Measurements from ENCODE around the gene BAHD1.

The BAHD1 gene

GRCh38 chr15:40440743-40441564 is at the start of gene BAHD1:
BAHD1 (plus strand) TSS chr15:40440953; CDS start chr15:40458465, 17,512 bp downstream.
- peak; percentile 96 for DNase-seq (ENCODE audit: low read depth)

- DNase-seq (ENCODE audit: low read depth) = peak; percentile 47
Measured at GRCh38 chr15:40392986-40393948, 47.5 kb upstream of the BAHD1 start.

GRCh38 chr15:40397688-40398412 is 42.9 kb upstream of the BAHD1 start:
- no peak for DNase-seq (ENCODE audit: low read depth)

DNA sequence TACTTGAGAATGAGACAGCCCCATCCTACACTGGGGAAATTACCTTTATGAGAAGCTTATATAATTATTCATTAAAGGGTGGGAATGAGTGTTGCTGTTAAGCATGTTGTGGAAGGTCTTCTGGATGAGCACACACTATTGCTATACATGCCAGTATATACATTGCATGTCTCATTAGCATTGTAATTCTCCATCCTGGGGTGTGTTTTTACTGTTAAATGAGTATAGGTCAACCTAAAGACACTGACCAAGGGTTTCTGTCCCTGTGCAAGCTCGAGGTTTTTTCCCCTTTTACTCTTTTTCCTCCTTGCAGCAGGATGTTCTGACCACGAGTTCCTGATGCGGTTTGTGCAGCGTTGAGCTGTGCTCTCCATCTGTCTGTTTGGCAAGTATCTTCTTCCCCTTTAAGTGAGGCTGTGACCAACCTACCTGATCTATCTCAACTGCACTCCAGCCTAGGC is 42.3 kb upstream of the BAHD1 start:
- DNase-seq (ENCODE audit: low read depth) = no peak

DNA sequence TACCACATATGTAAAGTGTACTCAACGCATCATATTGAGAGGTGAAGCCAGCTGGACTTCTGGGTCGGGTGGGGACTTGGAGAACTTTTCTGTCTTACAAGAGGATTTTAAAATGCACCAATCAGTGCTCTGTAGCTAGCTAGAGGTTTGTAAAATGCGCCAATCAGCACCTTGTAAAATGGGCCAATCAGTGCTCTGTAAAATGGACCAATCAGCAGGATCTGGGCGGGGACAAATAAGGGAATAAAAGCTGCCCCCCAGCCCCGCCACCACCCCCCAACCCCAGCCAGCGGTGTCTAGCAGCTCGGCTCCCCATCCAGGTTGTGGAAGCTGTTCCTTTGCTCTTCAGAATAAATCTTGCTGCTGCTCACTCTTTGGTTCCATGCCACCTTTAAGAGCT is 41.4 kb upstream of the BAHD1 start:
- no peak for DNase-seq (ENCODE audit: low read depth)

- peak; percentile 96 for DNase-seq (ENCODE audit: low read depth)
Measured at GRCh38 chr15:40405501-40406381, 35.0 kb upstream of the BAHD1 start, which contains the start of gene IVD. IVD (plus strand) TSS chr15:40405795; CDS start chr15:40405828, 33 bp downstream.

- DNase-seq (ENCODE audit: low read depth) = no peak
Measured at GRCh38 chr15:40407330-40407990, 33.3 kb upstream of the BAHD1 start.

DNA sequence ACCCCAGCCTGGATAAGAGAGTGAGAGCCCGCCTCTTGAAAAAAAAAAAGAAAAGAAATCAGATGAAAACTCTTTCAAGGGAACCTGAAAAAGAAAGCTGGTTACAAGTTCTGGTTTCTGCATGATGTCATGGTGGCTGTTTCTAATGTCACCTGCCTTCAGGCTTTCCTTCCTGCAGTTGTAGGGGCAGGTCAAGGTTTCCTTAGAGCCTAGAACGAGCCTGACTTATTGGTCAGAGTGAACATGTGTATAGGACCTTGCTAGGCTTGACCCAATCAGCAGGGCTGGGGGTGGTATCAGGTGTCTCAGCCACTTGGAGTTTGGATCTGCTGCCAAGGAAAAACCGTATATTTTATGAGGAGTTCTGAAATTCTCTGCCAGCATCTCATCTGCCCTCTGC is 31.4 kb upstream of the BAHD1 start:
- DNase-seq (ENCODE audit: low read depth) = no peak

DNA sequence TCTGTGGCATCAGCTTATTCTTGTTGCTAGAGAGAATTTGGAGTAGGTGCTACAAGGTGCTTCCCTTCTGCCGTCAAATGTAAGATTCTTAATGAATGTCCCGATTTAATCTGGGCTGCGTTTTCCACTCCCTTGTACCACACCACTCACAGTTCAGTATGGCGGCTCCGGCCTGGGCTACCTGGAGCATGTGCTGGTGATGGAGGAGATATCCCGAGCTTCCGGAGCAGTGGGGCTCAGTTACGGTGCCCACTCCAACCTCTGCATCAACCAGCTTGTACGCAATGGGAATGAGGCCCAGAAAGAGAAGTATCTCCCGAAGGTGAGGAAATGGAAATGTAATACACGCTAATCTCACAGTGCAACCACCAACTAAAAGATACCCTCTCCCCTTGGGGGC is 30.3 kb upstream of the BAHD1 start:
- no peak for DNase-seq (ENCODE audit: low read depth)

DNA sequence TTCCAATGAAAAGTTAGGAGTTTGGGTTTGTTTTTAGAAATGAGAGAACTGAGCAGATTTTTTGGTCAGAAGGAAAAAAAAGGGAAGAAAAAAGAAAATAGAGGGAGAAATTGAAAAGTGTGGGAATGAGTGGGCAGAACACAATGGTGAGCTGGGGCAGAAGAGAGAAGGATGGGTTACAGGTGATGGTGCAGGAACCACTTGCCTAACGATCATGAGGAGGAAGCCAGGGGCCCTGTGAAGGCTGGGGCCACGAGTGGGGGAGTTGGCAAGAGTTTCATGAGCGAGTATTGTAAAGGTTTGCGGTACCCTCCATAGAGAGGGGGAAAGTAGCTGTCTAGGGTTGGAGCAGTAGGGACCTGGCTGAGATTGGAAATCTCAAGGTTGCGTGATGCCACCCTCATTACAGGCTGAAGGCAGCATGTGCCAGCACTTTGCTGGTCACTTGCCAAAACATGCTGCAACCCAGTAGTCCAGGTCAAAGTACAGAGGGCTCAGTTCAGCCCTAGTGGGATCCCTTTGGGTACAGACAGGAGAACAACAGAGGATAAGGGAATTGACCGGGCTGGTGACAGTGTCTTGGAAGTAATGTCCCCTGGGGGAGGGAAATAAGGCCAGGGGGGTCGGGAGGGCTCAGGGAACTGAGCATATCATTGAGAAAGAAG is 28.5 kb upstream of the BAHD1 start:
- no peak for DNase-seq (ENCODE audit: low read depth)

DNA sequence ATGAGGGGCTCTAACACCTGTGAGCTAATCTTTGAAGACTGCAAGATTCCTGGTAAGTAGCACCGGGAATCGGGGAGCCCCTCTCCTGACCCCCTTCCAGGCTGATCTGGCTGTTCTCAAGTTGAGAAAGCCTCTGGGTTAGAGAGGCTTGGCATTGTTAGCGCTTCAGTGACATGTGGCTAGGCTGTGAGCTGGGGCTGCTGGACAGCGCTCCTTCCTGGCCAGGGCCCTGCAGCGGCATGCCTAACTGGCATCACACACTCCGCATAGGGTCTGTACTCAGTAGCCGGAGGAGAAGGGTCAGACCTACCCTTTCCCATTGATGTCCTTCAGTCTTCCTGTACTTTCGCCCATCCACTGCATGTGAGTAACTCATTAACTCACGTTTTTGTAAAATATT is 27.7 kb upstream of the BAHD1 start:
- DNase-seq (ENCODE audit: low read depth) = no peak

GRCh38 chr15:40414816-40415215 is 25.9 kb upstream of the BAHD1 start:
- no peak for DNase-seq (ENCODE audit: low read depth)

DNA sequence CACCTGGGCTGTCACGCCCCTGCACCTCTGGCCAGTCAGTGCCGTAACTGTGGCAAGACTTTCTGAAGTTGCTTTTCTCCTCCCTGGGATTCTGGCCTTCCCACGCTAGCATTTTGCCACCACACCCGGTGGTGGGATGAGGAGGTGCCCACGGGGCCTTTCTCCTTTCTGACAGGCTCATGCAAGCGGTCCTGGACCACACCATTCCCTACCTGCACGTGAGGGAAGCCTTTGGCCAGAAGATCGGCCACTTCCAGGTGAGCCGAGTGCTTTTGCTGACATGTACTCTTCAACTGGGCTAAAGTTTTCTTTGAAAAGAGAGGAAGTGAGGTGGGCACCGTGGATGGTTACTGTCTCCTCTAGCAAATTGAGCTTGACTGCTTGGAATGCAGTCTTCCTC is 25.5 kb upstream of the BAHD1 start:
- no peak for DNase-seq (ENCODE audit: low read depth)

DNA sequence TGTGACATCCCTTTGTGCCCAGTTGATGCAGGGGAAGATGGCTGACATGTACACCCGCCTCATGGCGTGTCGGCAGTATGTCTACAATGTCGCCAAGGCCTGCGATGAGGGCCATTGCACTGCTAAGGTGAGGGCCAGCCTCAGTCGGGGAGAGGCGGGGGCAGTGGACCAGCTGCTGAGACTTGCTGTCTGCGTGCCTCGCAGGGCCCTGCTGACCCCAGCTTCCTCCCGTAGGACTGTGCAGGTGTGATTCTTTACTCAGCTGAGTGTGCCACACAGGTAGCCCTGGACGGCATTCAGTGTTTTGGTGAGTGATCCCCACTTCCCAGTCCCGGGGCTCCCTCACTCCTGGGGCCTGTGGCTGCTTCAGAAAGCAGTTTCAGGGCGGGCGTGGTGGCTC is 24.7 kb upstream of the BAHD1 start:
- DNase-seq (ENCODE audit: low read depth) = no peak

DNA sequence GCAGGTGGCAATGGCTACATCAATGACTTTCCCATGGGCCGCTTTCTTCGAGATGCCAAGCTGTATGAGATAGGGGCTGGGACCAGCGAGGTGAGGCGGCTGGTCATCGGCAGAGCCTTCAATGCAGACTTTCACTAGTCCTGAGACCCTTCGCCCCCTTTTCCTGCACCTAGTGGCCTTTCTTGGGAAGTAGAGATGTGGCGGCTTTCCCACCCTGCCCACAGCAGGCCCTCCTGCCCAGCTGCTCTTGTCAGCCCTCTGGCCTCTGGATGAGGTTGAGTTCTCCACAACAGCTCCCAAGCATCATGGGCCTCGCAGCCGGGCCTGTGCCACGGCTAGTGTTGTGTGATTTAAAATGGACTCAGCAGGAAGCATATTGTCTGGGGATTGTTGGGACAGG is 22.6 kb upstream of the BAHD1 start:
- no peak for DNase-seq (ENCODE audit: low read depth)

DNA sequence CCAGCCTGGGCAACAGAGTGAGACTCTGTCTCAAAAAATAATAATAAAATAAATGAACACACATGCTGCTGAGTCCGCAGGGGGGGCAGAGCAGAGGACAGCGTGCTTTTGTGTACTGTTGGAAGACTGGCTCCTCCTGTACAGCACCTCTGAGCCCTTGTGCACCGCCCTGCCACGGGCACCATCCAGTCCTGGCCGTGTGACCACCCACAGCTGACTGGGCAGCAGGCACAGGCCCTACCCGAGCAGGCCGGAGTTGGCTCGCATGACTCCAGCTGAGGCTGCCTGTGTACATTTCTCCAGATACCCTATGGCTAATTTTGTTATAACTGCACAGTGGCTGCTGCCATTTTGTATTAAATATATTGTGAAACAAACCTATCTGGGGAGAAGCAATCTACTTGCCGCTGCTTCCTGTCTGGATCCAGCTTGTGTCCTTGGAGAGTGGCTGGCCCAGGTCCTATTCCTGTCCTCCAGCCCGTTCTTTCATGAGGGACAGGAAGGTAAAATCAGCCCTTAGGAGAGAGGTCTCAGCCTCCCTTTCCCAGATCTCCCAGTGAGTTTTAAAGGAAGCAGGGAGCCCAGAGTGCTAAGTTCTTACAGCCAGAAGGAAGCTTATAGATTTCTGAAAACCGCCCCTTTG is 20.6 kb upstream of the BAHD1 start:
- no peak for DNase-seq (ENCODE audit: low read depth)

- DNase-seq (ENCODE audit: low read depth) = no peak
Measured at GRCh38 chr15:40420793-40421192, 20.0 kb upstream of the BAHD1 start.

DNA sequence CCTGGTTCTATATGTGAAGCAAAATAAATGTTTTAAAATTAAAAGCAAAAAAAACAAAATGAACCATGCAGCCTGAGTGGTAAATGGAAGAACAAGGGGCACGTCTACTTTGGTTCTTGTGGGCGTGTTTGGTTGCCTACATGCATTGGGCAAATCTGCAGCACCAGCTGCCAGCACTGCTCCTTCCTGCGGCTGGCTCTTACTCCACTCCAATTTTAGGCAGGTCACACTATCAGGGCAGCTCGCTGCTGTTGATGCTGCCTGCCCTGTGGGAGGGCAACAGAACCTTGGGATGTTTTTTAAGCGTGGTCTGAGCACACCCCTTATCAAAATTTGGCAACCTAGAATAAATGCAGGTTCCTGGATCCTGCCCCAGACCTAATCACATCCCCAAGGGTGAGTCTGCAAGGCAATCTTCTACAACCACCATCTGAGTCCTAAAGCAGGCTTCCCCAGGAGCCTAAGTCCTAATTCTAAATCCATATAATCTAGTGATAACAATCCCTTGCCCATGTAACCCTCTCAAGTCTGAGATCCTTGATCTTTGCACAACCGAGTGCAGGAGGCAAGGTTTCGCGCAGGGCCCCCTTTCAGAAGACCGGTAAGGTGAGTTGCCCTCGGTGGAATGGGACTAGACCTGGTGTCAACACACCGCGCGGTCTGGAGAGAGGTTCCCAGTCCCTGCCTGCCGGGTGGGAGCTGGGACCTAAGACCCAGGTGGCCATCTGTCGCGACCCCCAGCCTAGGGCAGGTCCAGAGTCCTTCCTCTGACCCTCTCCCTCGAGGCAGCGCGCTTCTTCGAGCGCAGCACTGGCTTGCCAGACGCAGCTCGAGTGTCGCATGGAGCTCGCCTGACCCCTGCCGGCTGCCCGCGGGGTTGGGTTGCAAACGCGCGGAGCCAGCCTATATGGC is 19.3 kb upstream of the BAHD1 start:
- peak; percentile 42 for DNase-seq (ENCODE audit: low read depth)

All from fibroblast of gingiva (primary cell).